GM12878 (cell line): Measurements from ENCODE around the gene ZCCHC2. TPM values are rescaled to one million over a fixed set of nuclear protein-coding genes. Genes with fewer than 3 reads are reported as not detected.
A peak's percentile ranks its signal among the peaks of the same experiment; 100 is the strongest.

Experiments used
- ATAC-seq: fragments of 200-7000 bp; cut with Tn5 transposase; 3 replicates; pipeline ENCODE4 v1.9.1; 2020; ENCODE audit warnings: mild to moderate bottlenecking, moderate library complexity
- BruUV-seq: library from RNA; stranded (reverse); fragments of 400-500 nt; replicated peaks from 2 replicates; lab custom pipeline; 2021; lab: Mats Ljungman, UMichigan
- CTCF ChIA-PET: fragments of 300-600 bp; sonication (Branson Sonifier 250); formaldehyde crosslinking; extraction: SDS; loops from one replicate; lab custom pipeline; 2021; ENCODE audit warnings: inconsistent platforms; lab: Yijun Ruan, JAX
- POLR2A ChIA-PET: fragments of 350-600 bp; formaldehyde crosslinking; extraction: SDS; loops from one replicate; lab custom pipeline; 2021; ENCODE audit warnings: inconsistent platforms; lab: Charles Lee
- RAD21 ChIA-PET: fragments of 300-600 bp; sonication (Branson Sonifier 250); formaldehyde crosslinking; loops from one replicate; lab custom pipeline; 2023; ENCODE audit warnings: antibody characterized with exemption; ENCODE audit not compliant: unreplicated experiment; lab: Charles Lee
- SMC1A ChIA-PET: fragments of 300-600 bp; sonication (Branson Sonifier 250); formaldehyde crosslinking; loops from one replicate; lab custom pipeline; 2023; ENCODE audit not compliant: unreplicated experiment, uncharacterized antibody; lab: Charles Lee
- DNase-seq: peaks from one replicate; pipeline ENCODE4 v3.0.0-alpha.2; 2011; ENCODE audit warnings: low read depth, low spot score
- FAIRE-seq: peaks from 3 replicates; lab custom pipeline; 2011; peaks lifted over from hg19 to GRCh38; lab: Jason Lieb, UNC
- H2AFZ ChIP-seq: 2 replicates; pipeline ENCODE4 v1.6.0; 2011; ENCODE audit warnings: low read depth, low read length, control low read depth; ENCODE audit not compliant: control insufficient read depth
- H3K27ac ChIP-seq: 2 replicates; pipeline ENCODE4 v1.5.1; 2011; ENCODE audit warnings: control low read depth; ENCODE audit not compliant: control insufficient read depth, insufficient read depth
- H3K27me3 ChIP-seq, 2 experiments: replicated peaks in 1 of 2; 2 replicates each; pipeline versions ENCODE4 v1.6.0 to v1.6.1; 2011; ENCODE audit warnings: low read length in 1 of 2; ENCODE audit not compliant: control insufficient read depth in 2 of 2, insufficient read depth in 2 of 2
- H3K36me3 ChIP-seq, 2 experiments: 2 replicates each; pipeline ENCODE4 v1.5.1; 2011; ENCODE audit warnings: low read length in 1 of 2; ENCODE audit not compliant: control insufficient read depth in 2 of 2, insufficient read depth in 2 of 2
- H3K4me1 ChIP-seq: 2 replicates; pipeline ENCODE4 v1.6.1; 2011; ENCODE audit warnings: mild to moderate bottlenecking, low read length, moderate library complexity, mixed read lengths; ENCODE audit not compliant: control insufficient read depth, insufficient read depth
- H3K4me2 ChIP-seq: 2 replicates; pipeline ENCODE4 v1.6.0; 2011; ENCODE audit warnings: control low read depth; ENCODE audit not compliant: control insufficient read depth, insufficient read depth
- H3K4me3 ChIP-seq: fragments of 200-600 bp; sonication (generic); 2 replicates; pipeline ENCODE4 v1.5.1; 2016
- H3K79me2 ChIP-seq: 2 replicates; pipeline ENCODE4 v1.6.0; 2011; ENCODE audit warnings: low read length; ENCODE audit not compliant: control insufficient read depth, insufficient read depth
- H3K9ac ChIP-seq: 2 replicates; pipeline ENCODE4 v1.8.0; 2011; ENCODE audit warnings: low read length, control low read depth, mixed read lengths; ENCODE audit not compliant: control insufficient read depth, insufficient read depth
- H3K9me3 ChIP-seq: replicated peaks from 3 replicates; pipeline ENCODE4 v1.5.1; 2011; ENCODE audit warnings: mild to moderate bottlenecking, low read length; ENCODE audit not compliant: control insufficient read depth, insufficient read depth
- H4K20me1 ChIP-seq: 2 replicates; pipeline ENCODE4 v1.6.0; 2011; ENCODE audit not compliant: control insufficient read depth, insufficient read depth
- BHLHE40 ChIP-seq, 2 experiments: fragments of 450-650 bp in 1 of 2; IDR thresholded peaks; 2 replicates each; pipeline ENCODE4 v1.6.1; 2011 to 2017; ENCODE audit warnings: low read depth in 2 of 2, borderline replicate concordance in 1 of 2, improper control_type of control experiment in 1 of 2, low read length in 1 of 2, mild to moderate bottlenecking in 1 of 2
- BRCA1 ChIP-seq: IDR thresholded peaks from 2 replicates; pipeline ENCODE4 v1.6.1; 2011; ENCODE audit warnings: low read depth, low read length, improper control_type of control experiment
- WGBS: methylation state at CpG from one replicate; pipeline ENCODE4 v1.1.6; 2016; ENCODE audit warnings: low lambda C conversion rate; ENCODE audit not compliant: insufficient replicate concordance, insufficient coverage; ENCODE audit errors: missing lambda C conversion rate; 5-methylcytosine and 5-hydroxymethylcytosine counted together
- in situ Hi-C: fragments of 300-500 bp; cut with MboI; formaldehyde crosslinking; loops from 9 replicates; pipeline ENCODE4 v1.14.3; 2018; ENCODE audit warnings: mixed read lengths
- intact Hi-C: fragments of 100-400 bp; cut with micrococcal nuclease; formaldehyde crosslinking; loops from one replicate; pipeline ENCODE4 v1.14.2; 2022; ENCODE audit not compliant: unreplicated experiment
- polyA plus RNA-seq, 11 experiments: library from polyadenylated mRNA; depleted of rRNA in 4 of 11; unstranded in 6 of 11; stranded (reverse) in 5 of 11; fragments of >200 nt; fragmentation: Nextera tagmentation in 4 of 11; fragmentation: Illumina TruSeq in 1 of 11; extraction: Ambion mirVana in 4 of 11; extraction: Trizol in 1 of 11; gene quantifications; 1 replicate in 1 of 11; 2 replicates in 10 of 11; pipeline versions ENCODE4 v1.2.1 to v1.2.3, GENCODE V29; 2011 to 2016; ENCODE audit warnings: inconsistent platforms in 2 of 11, missing spikeins in 2 of 11, low read depth in 1 of 11
- total RNA-seq, 4 experiments: library from RNA; depleted of rRNA in 3 of 4; stranded (reverse); fragments of >200 nt in 3 of 4; fragmentation: Illumina TruSeq in 1 of 4; extraction: Trizol in 1 of 4; gene quantifications; 2 replicates each; pipeline versions ENCODE4 v1.2.1 to v1.2.3, GENCODE V29; 2013 to 2021
- TF ChIP-seq, protein P1 (sequence below): fragments of 150-350 bp; IDR thresholded peaks from 2 replicates; pipeline ENCODE4 v1.6.1; 2014; ENCODE audit warnings: mild to moderate bottlenecking, low read depth, low read length

The ZCCHC2 gene
- total and polyA plus RNA-seq, 10 of the 15 experiments (the other 5 are each of a cell fraction or from before 2014, with no cell fraction given), result 1.7 to 17.4 (median 8.6) TPM

DNA sequence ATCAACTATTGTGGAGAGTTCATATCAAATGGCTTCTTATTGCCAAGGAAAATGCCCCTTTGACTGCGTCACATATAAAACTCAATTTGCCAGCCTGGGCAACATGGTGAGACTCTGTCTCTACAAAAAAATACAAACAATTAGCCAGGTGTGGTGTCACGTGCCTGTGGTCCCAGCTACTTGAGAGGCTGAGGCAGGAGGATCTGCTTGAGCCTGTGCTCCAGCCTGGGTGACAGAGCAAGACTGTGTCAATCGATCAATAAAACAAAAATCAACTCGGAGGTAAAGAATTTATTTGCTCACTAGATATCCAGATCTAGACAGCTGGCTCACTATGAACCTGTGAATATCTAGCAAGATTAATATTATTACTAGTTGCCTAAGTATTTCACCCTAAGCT is 1.7 kb upstream of the ZCCHC2 start:
- FAIRE-seq (no peak), DNase-seq (no peak), ATAC-seq (no peak)
- intact Hi-C loops (loop anchor here (5.0 to 10.0 kb wide), 4 partner anchors 194 to 904 kb away; partner anchors contain the start of genes PHLPP1, PIGN, RELCH and TNFRSF11A), in situ Hi-C loops (no loop called here)
- no peaks in the 10 kb centered on the region for H3K36me3 ChIP-seq
- H3K79me2 ChIP-seq, result peaks cover 26% of the 10 kb centered on the region
- H4K20me1 ChIP-seq, result no peaks in the 10 kb centered on the region
- H2AFZ ChIP-seq, result no peak overlapping the region
- no peak overlapping the region for H3K4me3 ChIP-seq
- H3K4me1 ChIP-seq, result no peaks in the 10 kb centered on the region
- H3K9ac ChIP-seq, result no peak overlapping the region
- ChIA-PET CTCF (interaction anchor here (1.9 to 2.0 kb wide), 2 partner anchors 10 to 95 kb away, joined by 7 to 8 read pairs; no protein-coding TSS in a partner anchor), POLR2A (interaction anchor here (0.7 to 2.6 kb wide), 3 partner anchors 11 to 495 kb away, joined by 4 to 22 read pairs (median 9); no protein-coding TSS in a partner anchor), SMC1A (interaction anchor here (0.6 to 3.7 kb wide), 6 partner anchors 10 to 398 kb away, joined by 3 to 19 read pairs (median 4); no protein-coding TSS in a partner anchor), RAD21 (no interaction called here)
- WGBS, result 82% methylated on average over 4 of the region's 4 CpGs
- peaks cover 0 to 3% of the 10 kb centered on the region in 2 experiments; a peak in 2 of 4 replicates for H3K27me3 ChIP-seq
- no TSS peak for BruUV-seq
- 0 out of 4 replicates have a peak, but pooled peaks of 1 of the 2 experiments have one; percentile 11 for TF ChIP-seq BHLHE40 (IDR thresholded peaks at IDR 0.05; ENCODE audit: borderline replicate concordance in 1 of 2, low read depth in 2 of 2, low read length in 1 of 2)
- TF ChIP-seq, protein P1, sequence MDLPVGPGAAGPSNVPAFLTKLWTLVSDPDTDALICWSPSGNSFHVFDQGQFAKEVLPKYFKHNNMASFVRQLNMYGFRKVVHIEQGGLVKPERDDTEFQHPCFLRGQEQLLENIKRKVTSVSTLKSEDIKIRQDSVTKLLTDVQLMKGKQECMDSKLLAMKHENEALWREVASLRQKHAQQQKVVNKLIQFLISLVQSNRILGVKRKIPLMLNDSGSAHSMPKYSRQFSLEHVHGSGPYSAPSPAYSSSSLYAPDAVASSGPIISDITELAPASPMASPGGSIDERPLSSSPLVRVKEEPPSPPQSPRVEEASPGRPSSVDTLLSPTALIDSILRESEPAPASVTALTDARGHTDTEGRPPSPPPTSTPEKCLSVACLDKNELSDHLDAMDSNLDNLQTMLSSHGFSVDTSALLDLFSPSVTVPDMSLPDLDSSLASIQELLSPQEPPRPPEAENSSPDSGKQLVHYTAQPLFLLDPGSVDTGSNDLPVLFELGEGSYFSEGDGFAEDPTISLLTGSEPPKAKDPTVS, result no peak
- no peaks in the 10 kb centered on the region for H3K9me3 ChIP-seq
- no peak overlapping the region for H3K27ac ChIP-seq
- H3K4me2 ChIP-seq, result peak overlapping the region; percentile 69

DNA sequence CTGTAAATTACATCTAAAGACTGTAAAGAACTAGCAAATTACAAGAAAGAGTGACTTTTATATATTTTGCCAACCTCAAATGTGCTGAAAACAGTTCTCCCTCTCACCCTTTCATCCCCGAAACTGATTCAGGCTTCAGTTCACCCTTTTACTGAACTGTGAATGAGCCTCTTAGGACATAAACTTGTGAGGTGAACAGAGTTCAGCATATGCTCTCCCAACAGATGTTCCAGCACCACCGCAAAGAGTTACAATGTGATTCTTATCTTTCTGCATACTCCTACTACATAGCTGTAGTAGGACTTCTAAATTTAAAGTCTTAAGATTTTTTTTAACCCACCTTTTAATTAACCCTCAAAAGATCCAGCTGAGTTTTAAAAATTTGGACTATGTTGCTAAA is 1.2 kb upstream of the ZCCHC2 start:
- no peak for FAIRE-seq
- no peak for ATAC-seq
- ChIA-PET SMC1A (interaction anchor here (0.6 to 3.7 kb wide), 8 partner anchors 11 to 397 kb away, joined by 3 to 19 read pairs (median 5); no protein-coding TSS in a partner anchor), CTCF (interaction anchor here (1.5 to 2.0 kb wide), 3 partner anchors 11 to 96 kb away, joined by 7 to 11 read pairs (median 8); no protein-coding TSS in a partner anchor), POLR2A (interaction anchor here (0.6 to 2.6 kb wide), 7 partner anchors 9 to 495 kb away, joined by 3 to 22 read pairs (median 6); no protein-coding TSS in a partner anchor), RAD21 (interaction anchor here (0.7 to 2.2 kb wide), 2 partner anchors 16 to 872 kb away, joined by 3 to 12 read pairs; no protein-coding TSS in a partner anchor)
- DNase-seq, result no peak
- Histone ChIP-seq H3K27me3 (peaks cover 0 to 3% of the 10 kb centered on the region in 2 experiments; a peak in 2 of 4 replicates), H4K20me1 (no peaks in the 10 kb centered on the region), H3K4me3 (peak overlapping the region; percentile 74), H3K79me2 (peaks cover 31% of the 10 kb centered on the region), H3K9ac (no peak overlapping the region; the same call in 1 of the 2 replicates), H3K4me1 (no peaks in the 10 kb centered on the region), H3K36me3 (no peaks in the 10 kb centered on the region), H3K4me2 (peak overlapping the region; percentile 77), H3K9me3 (no peaks in the 10 kb centered on the region), H3K27ac (no peak overlapping the region), H2AFZ (no peak overlapping the region)
- no peak for TF ChIP-seq BRCA1
- intact Hi-C loops, result loop anchor here (5.0 to 10.0 kb wide), 4 partner anchors 193 to 903 kb away; partner anchors contain the start of genes PHLPP1, PIGN, RELCH and TNFRSF11A
- in situ Hi-C loops, result no loop called here
- BruUV-seq, result no TSS peak
- 50% methylated on average over 2 of the region's 2 CpGs for WGBS
